Activated CD4-positive, alpha-beta T cell treated with anti-CD3 and anti-CD28 coated beads, Interleukin-2, Interleukin-6, amounts not matched to agents 100 ng/mL and 50 ng/mL, durations not matched to agents 16 hours and 8 hours (primary cell): ENCODE results near the gene TEX10.

ENCODE experiments used
- DNase-seq: peaks from one replicate; pipeline ENCODE4 v3.0.0-alpha.2; 2020

Gene TEX10

DNA sequence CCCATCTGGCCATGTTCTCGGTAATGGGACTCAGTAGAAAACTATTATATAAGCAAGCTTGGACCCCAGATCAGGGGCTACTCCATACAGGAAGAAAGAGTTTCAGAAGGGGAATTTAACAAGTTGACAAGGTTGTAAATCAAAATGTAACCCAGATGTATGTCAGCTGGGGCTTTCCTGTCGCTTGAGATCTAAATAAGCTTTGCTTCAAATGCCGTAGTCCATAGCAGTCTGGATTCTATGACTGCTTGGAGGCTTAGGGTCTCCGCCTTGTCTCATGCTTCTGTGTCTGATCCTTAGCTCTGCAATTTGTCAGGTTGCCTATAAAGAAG lies 70.4 kb downstream of the TEX10 start:
- DNase-seq, result no peak

- no peak for DNase-seq
Observed at GRCh38 chr9:100281676-100282387, 70.9 kb downstream of the TEX10 start.

GRCh38 chr9:100281066-100281465 lies 71.7 kb downstream of the TEX10 start:
- no peak for DNase-seq

- no peak for DNase-seq
Observed at GRCh38 chr9:100277166-100277979, 75.4 kb downstream of the TEX10 start.

DNA sequence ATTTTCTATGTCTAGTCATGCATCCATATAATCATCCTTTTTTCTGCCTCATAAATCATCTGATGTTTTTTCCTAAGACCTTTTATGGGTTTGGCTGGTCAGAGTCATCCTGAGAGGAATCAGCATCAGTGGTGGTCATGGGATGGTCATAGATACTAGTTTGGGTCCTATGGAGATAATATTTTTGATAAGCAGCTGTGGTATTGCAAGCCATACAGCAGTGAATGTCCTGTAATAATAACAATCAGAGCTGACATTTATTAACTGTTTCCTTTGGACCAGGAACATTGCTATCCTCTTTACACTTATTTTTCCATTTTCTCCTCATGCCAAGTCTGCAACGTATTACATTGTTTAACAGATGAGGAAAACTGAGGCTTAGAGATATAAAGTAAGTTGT lies 83.1 kb downstream of the TEX10 start:
- DNase-seq, result no peak

DNA sequence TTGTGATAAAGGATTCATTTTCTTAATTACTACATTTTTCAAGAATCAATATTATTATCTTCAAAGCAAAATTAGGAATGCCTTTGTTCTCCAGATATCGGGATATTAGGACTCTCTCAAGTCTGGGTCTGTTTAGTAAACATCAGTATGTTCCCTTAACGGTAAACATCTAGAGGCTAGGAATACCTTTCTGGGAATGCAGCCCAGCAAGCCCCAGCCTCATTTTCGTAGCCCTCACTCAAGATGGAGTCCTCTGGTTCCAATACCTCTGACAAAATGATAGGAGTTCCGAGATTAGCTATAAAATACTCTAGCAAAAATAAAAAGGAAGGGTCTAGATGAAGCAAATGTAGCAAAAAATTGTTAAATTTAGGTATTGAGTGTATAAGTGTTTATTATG lies 84.5 kb downstream of the TEX10 start:
- no peak for DNase-seq

DNA sequence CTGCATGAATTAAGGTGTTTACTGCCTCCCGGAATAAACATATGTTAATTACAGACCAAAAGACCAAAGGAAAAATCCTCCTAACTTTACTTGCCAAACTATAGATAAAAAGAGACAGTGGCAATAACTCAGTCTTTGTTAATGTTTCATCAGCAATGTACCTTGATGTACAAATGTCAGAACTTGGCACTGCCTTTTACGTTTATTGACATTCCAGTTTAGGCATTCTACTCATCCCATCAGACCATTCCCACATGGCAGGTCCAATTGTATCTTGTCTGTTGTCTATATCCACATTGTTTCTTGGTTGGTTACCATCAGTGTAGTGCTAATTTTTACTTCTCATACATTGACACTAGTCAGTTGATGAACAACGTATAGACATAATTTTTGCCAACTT lies 85.5 kb downstream of the TEX10 start:
- DNase-seq, result no peak
